Choroid plexus epithelial cell (primary cell): ENCODE results near the gene HMOX2.

Experiments
- DNase-seq: peaks from one replicate; pipeline ENCODE4 v3.0.0-alpha.2; 2010; ENCODE audit warnings: low read depth
- H3K4me3 ChIP-seq: 2 replicates; pipeline ENCODE4 v1.5.1; 2011; ENCODE audit warnings: low read depth, mild to moderate bottlenecking, control low read depth, low read length, moderate library complexity
- TF ChIP-seq, protein P1 (sequence below): conservative IDR thresholded peaks from 2 replicates; pipeline ENCODE4 v1.5.1; 2011; ENCODE audit warnings: low read depth, mild to moderate bottlenecking, control low read depth, inconsistent platforms, low read length, moderate library complexity

Gene HMOX2

DNA sequence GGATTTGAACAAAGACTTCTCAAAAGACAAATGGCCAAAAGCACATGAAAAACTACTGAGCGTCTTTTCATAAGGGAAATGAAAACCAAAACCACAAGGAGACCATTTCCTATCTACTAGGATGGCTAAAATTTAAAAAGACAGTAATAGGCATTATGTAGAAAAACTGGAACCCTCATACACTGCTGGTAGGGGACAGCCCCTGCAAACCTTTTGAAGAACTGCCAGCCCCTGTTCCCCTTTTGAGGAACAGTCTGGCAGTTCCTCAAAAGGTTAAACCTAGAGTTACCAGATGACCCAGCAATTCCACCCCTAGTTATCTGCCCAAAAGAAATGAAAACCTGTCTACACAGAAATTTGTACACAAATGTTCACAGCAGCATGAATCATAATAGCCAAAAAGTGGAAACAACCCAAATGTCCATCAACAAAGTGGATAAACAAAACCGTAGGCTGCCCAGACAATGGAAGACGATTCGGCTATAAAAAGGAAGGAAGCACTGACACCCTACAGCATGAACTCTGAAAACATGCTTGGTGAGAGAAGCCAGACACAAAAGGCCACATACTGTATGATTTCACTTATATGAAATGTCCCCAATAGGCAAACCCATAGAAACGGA, 39.5 kb downstream of the HMOX2 start:
- DNase-seq = no peak
- H3K4me3 ChIP-seq = no peak overlapping the region
- TF ChIP-seq, protein P1, sequence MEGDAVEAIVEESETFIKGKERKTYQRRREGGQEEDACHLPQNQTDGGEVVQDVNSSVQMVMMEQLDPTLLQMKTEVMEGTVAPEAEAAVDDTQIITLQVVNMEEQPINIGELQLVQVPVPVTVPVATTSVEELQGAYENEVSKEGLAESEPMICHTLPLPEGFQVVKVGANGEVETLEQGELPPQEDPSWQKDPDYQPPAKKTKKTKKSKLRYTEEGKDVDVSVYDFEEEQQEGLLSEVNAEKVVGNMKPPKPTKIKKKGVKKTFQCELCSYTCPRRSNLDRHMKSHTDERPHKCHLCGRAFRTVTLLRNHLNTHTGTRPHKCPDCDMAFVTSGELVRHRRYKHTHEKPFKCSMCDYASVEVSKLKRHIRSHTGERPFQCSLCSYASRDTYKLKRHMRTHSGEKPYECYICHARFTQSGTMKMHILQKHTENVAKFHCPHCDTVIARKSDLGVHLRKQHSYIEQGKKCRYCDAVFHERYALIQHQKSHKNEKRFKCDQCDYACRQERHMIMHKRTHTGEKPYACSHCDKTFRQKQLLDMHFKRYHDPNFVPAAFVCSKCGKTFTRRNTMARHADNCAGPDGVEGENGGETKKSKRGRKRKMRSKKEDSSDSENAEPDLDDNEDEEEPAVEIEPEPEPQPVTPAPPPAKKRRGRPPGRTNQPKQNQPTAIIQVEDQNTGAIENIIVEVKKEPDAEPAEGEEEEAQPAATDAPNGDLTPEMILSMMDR = no peak

- H3K4me3 ChIP-seq = no peak overlapping the region
- peak; percentile 65 for DNase-seq
- TF ChIP-seq, protein P1 = peak; percentile 81
Measured at GRCh38 chr16:4517812-4518680, 41.8 kb downstream of the HMOX2 start.

DNA sequence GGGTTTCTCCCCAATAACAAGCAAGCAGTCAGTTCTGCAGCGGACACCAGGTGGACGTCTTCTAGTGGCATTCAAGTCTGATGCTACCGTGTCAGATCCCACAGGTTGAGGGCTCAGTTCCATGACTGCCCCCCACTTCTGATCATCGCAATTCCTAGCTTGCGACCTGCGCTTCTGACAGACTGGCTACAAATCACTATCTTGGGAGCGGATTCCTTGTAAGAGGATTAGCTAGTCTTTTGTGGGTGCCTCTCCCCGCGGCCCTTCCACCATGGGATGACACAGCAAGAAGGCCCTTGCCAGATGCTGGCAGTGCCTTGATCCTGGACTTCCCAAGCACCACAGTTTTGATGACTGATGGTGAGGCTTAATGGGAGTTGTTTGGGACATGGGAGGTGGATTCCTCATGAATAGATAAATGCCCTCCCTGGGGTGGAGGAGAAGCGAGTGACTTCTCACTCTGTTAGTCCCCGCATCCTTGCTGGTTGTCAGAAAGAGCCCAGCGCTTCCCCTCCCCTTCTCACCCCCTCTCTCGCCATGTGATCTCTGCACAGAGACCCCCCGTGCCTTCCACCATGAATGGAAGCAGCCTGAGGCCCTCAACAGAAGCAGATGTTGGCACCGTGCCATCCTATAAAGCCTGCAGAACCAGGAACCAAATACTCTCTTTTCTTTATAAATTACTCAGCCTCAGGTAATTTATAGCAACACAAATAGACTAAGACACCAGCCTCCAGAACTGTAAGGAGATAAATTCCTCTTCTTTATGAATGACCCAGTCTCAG, 43.3 kb downstream of the HMOX2 start:
- TF ChIP-seq, protein P1 = no peak
- no peak overlapping the region for H3K4me3 ChIP-seq
- DNase-seq = no peak

GRCh38 chr16:4520913-4521312, 44.7 kb downstream of the HMOX2 start:
- H3K4me3 ChIP-seq = no peak overlapping the region
- TF ChIP-seq, protein P1 = no peak
- peak; percentile 53 for DNase-seq

GRCh38 chr16:4522051-4522581, 45.9 kb downstream of the HMOX2 start:
- TF ChIP-seq, protein P1 = no peak
- peak; percentile 58 for DNase-seq
- H3K4me3 ChIP-seq = no peak overlapping the region

DNA sequence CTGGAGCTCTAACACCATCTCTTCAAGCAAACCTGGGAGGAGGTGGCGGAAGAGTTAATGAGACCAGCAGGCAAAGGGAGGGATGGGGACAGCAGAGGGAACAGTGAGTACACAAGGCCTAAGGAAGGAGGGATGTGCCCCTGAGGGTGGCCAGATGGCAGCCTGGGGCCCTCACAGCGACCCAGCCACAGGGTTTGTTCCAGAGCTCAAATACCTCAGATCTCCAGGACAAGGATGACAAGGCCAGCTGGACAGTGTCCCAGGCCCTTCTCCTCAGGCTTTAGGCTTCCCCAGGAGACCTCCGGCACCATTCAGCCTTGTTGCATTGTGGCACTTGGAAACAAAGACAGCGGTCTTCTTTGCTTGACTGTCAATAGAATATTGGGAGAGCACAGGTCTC, 47.5 kb downstream of the HMOX2 start:
- TF ChIP-seq, protein P1 = no peak
- H3K4me3 ChIP-seq = no peak overlapping the region
- DNase-seq = no peak
